OCI-LY1 (cell line): ENCODE results near the gene NAA35.

Experiments
- CTCF ChIP-seq: fragments of 200-600 bp; sonication (generic), shearing (Covaris generic); IDR thresholded peaks from 2 replicates; pipeline ENCODE4 v1.5.1; 2017; ENCODE audit warnings: mild to moderate bottlenecking, antibody characterized with exemption, low read length, moderate library complexity, mixed read lengths
- EZH2 ChIP-seq: fragments of 200-600 bp; sonication (generic), shearing (Covaris generic); IDR thresholded peaks from 2 replicates; pipeline ENCODE4 v1.8.0; 2017; ENCODE audit warnings: borderline replicate concordance, mixed run types, mild to moderate bottlenecking, antibody characterized with exemption, low read length, moderate library complexity, mixed read lengths

- TF ChIP-seq CTCF (no peak), EZH2 (no peak)
Measured at GRCh38 chr9:85964949-85965348, 24.0 kb downstream of the NAA35 start.
